Middle frontal gyrus (tissue), 1 donor: ENCODE results near the gene EME2.
"Not testable (repeated sequence)": the region's sequence is repeated elsewhere in the genome, so short reads cannot be mapped to it uniquely, and the experiment has no call there.

Experiments
- DNase-seq: peaks from one replicate; pipeline ENCODE4 v3.0.0-alpha.2; 2015; ENCODE audit warnings: low spot score; ENCODE audit errors: extremely low spot score

The EME2 gene

GRCh38 chr16:1772362-1772907, at the start of gene EME2:
Gene EME2, plus strand, starts transcription at chr16:1772810. Its CDS starts 418 bp downstream, at chr16:1773228.
- no peak for DNase-seq

DNA sequence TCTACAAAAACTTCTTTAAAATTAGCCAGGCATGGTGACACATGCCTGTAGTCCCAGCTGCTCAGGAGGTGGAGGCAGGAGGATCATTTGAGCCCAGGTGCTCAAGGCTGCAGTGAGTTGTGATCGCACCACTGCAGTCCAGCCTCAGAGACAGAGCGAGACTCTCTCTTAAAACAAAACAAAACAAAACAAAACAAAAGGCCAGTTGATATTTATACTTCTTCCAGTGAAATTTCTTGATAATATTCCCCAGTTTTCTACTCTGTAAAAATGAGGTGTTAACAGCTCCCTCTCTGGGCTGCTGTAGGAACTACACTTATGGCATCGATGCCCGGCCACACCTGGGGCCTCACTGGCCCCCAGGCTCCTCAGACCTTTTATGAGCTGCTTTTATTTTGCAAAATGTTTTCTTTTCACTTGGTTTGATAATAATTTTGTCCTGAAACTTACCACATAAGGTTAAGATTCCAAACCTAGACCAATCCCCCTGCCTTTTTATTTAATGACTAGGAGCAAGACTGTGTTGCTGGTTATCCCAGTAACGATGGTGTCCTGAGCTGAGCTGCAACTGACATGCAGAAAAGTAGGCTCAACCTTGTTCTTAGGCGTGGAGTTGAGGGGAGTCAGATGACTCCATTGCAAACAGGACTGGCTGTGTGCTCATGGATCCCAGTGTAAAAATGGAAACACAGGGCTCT, 49.0 kb upstream of the EME2 start:
- no peak for DNase-seq

DNA sequence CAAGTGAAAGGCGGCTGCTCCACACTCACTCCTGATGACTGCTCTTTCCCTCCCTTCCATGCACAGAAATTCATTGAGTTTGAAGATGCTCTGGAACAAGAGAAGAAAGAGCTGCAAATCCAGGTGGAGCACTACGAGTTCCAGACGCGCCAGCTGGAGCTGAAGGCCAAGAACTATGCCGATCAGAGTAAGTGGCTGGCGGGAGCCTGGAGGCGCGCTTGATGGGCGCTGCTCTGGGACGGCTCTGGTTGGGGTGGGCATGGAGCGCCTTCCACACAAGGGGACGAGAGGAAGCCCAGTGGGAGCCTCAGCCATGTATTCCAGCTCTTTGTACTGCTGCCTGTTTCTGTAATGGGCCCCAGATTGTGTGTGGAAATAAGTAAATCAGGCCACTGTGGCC, 48.1 kb upstream of the EME2 start:
- no peak for DNase-seq

DNA sequence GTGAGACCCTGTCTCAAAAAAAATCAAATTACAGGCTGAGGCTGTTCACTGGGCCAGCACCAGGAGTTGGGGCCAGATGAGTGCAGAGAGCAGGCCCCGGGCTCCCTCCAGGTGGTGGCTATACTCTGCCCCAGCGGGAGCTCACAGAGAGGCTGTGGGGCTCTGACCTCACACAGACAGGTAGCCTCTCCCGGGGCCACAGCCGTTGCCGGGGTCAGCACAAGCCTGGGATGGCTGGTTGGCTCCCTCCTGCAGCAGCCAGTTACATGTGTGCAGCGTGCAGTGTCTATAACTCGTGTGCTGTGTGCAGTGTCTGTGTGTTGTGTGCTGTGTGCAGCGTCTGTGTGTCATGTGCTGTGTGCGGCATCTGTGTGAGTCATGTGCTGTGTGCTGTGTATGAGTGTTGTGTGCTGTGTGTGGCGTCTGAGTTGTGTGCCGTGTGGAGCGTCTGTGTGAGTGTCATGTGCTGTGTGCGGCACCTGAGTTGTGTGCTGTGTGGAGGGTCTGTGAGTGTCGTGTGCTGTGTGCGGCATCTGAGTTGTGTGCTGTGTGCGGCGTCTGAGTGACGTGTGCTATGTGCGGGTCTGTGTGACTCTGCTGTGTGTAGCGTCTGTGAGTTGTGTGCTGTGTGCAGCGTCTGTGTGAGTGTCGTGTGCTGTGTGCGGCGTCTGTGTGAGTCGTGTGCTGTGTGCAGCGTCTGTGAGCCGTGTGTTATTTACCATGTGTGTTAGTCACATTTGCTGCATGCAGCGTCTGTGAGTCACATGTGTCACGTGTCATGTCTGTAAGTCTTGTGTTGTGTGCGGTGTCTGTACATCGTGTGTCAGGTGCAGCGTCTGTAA, 45.7 kb upstream of the EME2 start:
- no peak for DNase-seq

DNA sequence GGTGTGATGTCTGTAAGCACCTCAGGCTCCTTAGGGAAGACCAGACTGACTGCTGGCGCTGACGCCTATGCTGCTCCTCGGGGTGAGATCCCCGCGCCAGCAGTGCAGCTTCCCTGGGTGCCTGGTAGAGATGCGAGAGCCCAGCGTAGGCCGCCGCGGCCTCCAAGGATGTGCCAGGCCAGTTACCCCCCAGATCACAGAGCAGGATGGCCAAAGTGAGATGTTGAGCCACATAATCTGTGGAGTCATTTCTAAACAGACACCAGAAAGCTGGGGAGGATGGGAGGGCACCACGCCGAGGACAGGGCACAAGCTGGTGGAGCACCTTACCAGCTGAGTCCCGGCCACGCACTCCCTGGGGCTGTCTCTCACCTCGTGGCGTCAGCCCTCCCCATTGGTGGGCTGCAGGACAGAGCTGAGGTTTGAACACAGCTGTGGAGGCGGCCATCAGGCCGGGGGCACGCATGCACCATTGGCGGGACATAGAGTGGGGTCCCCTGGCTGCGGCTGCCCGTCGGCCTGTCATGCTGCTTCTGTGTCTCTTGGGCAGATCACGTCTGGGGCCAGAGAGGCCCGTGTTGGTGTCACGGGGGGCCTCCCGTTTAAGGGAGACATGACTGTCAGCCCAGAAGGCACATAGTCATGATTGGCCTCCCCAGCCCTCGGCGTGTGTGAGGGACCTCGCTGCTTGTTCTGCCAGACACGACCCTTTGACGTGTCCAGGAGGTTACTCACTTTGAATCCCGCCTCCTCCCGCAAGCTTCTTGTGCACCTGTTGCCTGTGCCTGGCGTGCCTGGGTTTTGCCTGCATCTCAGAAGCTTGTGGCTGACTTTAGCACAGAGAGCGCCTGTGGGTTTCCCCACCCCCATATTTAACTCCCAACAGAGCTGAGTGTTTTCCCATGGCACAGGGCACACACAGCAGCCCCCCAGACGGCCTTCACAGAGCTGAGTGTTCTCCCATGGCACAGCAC, 44.7 kb upstream of the EME2 start:
- DNase-seq = no peak

- DNase-seq = no peak
Observed at GRCh38 chr16:1729026-1729425, 43.6 kb upstream of the EME2 start.

- DNase-seq = no peak
Observed at GRCh38 chr16:1729445-1729844, 43.2 kb upstream of the EME2 start.

DNA sequence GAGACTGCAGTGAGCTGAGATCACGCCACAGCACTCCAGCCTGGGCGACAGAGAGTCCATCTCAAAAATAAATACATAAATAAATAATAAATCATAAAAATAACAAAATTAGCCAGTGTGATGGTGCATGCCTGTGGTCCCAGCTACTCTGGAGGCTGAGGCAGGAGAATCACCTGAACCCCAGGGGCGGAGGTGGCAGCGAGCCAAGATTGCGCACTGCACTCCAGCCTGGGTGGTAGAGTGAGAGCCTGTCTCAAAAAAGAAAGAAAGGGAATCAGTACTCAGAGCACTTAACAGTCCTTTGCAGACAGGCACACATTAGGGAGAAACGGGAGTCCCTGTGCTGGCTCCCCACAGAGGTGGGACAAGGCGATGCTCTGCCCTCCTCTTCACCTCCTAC, 41.5 kb upstream of the EME2 start:
- no peak for DNase-seq

DNA sequence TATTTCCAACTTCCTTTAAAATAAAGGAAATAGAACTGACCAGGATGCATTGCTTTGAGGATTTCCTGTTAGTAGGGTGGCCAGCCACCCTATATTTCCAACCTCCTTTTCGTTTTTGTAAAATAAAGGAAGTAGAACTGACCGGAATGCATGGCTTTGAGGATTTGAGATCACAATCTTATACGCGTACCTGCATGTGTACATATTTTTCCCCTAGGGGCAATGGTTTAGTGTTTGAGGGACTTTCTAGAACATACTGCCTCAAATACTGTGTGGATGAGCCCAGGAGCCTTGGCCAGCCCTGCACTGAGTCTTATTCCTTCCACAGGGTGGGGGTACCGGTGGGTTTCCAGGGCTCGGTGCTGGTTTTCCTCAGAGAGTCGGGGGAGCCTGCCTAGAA, 41.0 kb upstream of the EME2 start:
- DNase-seq = no peak

DNA sequence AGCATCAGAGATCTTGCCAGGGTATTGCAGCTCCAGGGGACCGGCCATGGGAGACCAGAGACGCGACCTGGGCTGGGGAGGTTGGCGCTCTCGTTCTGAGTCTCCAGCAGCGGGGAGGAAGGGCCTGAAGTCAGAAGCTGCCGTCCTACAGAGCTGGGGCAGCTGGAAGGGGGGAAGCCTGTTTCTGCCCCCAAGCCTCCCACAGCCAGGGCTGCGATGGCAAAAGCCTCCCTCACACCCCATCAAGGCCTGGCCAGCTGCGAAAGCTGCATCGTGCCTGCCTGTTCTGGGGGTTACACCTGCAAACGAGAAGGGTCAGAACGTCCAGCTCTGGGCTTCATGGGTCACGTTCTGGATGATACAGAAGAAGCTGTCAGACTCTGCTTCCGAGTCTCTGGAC, 40.5 kb upstream of the EME2 start:
- no peak for DNase-seq

DNA sequence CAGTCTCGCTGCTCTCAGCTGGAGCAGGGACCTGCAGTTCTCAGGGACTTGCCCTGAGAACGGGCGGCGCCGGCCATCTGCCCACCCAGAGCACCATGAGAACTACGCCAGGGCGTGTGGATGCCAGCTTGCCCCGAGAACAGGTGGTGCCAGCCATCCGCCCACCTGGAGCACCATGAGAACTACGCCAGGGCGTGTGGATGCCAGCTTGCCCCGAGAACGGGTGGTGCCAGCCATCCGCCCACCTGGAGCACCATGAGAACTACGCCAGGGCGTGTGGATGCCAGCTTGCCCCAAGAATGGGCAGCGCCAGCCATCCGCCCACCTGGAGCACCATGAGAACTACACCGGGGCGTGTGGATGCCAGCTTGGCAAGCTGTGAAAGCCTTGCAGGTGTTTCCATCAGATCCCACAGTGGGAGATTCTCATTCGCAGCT, 40.0 kb upstream of the EME2 start:
- not testable (repeated sequence) for DNase-seq

- DNase-seq = no peak
Observed at GRCh38 chr16:1734123-1734522, 38.5 kb upstream of the EME2 start.

GRCh38 chr16:1734816-1735215, 37.8 kb upstream of the EME2 start:
- DNase-seq = no peak

- no peak for DNase-seq
Observed at GRCh38 chr16:1740234-1740633, 32.4 kb upstream of the EME2 start.

GRCh38 chr16:1740781-1741490, 31.7 kb upstream of the EME2 start:
- no peak for DNase-seq

DNA sequence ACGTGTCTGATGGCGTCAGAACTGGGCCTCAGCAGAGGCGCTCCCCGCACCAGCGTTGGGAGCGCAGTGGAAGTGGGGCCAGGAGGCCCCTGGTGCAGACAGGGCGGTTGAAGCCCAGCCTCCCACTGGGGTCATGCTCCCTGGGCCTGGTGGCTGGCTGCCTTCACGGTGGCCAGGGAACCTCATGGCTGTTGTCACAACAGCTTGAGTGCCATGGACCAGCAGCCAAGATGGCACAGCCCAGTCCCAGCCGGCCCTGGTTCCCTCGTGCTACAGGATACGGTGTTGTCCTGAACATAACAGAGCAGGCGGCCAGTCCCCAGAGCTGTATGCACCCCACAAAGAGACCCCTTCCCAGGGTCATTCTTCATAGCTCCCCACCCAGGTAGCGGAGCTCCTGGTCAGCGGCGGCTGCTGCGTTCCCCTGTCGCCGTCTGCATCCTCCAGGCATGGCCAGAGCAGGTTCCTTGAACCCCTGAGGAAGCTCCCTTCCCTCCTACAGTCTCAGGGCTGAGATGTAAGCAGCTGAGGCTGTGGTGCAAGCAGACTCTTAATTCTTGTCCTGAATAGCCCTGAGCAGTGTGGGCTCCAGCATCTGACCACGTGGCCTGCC, 31.0 kb upstream of the EME2 start:
- no peak for DNase-seq

DNA sequence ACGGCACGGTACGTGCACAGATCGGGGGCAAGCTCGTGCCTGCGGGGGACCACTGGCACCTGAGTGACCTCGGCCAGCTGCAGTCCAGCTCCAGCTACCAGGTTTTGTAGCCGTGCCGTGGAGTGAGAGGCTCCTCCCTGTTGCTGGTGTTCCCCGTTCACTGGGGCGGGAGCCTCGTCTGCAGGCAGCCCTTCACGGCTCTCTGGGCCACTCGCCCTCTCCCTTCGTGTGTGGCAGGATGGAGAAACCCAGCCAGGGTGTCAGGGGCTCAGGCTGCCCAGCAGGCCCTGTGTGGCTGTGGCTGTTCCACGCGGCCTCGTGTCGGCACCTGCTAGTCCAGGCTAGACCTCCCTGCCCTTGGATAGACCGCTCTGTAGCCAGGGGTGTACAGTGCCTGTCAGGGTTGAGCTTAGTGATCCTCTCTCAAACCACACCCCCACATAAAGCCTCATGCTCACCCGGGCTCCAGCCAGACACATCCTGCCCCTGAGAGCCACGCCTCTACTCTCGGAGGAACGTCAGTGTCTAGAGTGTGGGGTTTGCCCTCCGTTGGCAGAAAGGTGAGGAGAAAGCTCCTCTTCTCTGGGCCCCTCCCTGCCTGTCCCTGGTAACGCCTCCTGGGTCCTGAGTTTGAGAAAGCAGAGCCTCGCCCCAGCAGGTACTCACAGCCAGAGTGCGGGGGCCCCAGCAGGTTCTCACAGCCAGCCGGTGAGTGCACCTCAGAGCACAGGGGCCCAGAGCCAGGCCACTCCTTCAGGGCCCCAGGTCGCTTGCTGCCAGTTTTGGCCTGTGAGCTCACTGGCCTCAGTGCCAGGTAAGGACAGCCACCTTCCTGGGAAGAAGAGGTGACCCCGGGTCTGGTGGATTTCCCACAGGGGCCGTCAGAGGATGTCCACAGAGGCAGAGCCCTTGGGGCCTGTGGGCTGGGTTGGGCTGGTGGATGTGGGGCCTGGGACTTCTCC, 29.0 kb upstream of the EME2 start:
- no peak for DNase-seq

- no peak for DNase-seq
Observed at GRCh38 chr16:1744338-1744840, 28.2 kb upstream of the EME2 start.
